GM12892 (cell line): ENCODE measurements around the gene PDZRN3.

Source experiments
- DNase-seq: peaks from one replicate; pipeline ENCODE4 v3.0.0; 2011; ENCODE audit not compliant: insufficient read length
- FAIRE-seq: peaks from 2 replicates; lab custom pipeline; 2011; peaks lifted over from hg19 to GRCh38; lab: Jason Lieb, UNC
- POLR2A ChIP-seq: IDR thresholded peaks from 2 replicates; pipeline ENCODE4 v1.6.1; 2011; ENCODE audit warnings: low read depth, low read length, control low read depth
- POLR2AphosphoS5 ChIP-seq: IDR thresholded peaks from 2 replicates; pipeline ENCODE4 v1.6.1; 2011; ENCODE audit warnings: low read depth, low read length, control low read depth
- TAF1 ChIP-seq: IDR thresholded peaks from 2 replicates; pipeline ENCODE4 v1.6.1; 2011; ENCODE audit warnings: low read depth, mild to moderate bottlenecking, control low read depth, low read length, borderline replicate concordance

The PDZRN3 gene

GRCh38 chr3:73561494-73561893 lies 63.2 kb downstream of the PDZRN3 start:
- DNase-seq: no peak
- FAIRE-seq: no peak
- no peak for TF ChIP-seq POLR2A
- TF ChIP-seq POLR2AphosphoS5: no peak
- no peak for TF ChIP-seq TAF1

DNA sequence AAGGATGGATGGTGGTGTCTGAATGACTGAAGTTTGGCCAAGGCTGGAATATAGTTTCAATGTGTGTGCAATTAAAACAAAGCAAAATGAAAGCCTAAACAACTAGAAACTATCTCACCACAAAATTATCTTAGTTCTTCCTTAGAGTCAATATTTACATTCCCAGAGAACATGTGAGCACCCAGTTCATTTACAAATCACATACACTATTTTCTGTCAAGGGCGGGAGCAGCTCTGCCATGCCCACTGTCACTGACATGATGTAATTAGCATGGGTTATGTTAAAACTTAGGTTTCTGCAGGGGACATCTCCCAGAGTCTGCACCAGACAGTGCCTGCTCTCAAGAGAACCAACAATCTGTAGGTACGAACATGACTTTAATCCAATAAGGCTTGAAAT lies 65.0 kb downstream of the PDZRN3 start:
- DNase-seq: no peak
- FAIRE-seq: no peak
- TF ChIP-seq TAF1 (no peak), POLR2AphosphoS5 (no peak), POLR2A (no peak)

- DNase-seq: no peak
- TF ChIP-seq TAF1 (no peak), POLR2A (no peak), POLR2AphosphoS5 (no peak)
- no peak for FAIRE-seq
Measured at GRCh38 chr3:73558727-73559075, 66.0 kb downstream of the PDZRN3 start.

DNA sequence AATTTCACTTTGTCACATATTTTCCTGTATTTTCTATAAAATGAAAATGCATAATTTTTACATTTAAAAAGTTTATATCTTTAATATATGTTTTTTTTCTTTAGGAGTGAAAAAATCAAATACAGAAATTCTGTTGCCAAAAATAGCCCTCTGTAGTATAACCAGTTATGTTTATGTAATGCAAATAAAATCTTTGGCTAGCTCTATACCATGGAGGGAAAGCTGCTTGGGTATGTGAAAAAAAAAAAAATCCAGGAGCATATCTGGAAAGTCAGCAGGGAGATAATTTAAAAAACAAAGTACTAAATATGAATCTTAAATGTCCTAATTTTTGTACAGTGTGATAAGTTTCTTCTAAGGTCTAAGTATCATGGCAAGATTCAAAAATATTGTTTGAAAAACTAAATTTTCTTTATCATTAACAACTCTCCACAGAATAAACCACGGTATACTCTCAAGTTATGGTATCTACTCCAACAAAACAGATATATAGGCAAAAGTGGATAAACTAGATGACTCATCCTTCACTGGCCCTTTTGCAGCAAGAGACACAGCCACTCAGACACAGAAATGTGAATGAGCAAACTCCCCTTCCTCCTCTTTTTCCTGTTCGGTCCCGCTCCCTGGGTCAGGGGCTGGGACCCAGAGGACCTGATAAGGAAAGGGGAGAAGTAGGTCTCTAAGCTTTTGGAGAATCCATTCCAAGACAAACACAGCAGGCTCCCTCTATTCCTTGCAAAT lies 66.6 kb downstream of the PDZRN3 start:
- DNase-seq: no peak
- no peak for FAIRE-seq
- no peak for TF ChIP-seq TAF1
- TF ChIP-seq POLR2AphosphoS5: no peak
- TF ChIP-seq POLR2A: no peak

- DNase-seq: no peak
- TF ChIP-seq TAF1: no peak
- no peak for TF ChIP-seq POLR2AphosphoS5
- no peak for TF ChIP-seq POLR2A
- FAIRE-seq: no peak
Measured at GRCh38 chr3:73556520-73557372, 68.0 kb downstream of the PDZRN3 start.

DNA sequence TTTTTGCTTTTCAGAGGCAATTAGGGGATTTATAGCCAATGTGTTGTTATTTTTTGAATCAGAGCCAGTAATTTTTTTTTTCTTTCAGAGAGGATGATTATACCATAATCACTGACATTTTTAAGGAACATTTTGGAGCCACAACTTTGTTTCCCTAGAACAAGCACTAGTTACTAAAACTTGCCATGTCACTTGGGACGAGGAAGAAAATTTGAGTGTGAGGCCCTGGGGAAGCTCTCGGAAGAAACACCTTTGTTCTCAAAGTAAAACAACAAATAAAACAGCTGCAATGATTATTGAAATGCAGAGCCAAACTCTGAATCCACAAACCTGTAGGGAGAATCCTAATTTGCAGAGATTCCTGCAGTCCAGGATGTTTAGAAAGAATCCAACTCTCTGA lies 69.7 kb downstream of the PDZRN3 start:
- no peak for DNase-seq
- TF ChIP-seq POLR2AphosphoS5 (no peak), POLR2A (no peak), TAF1 (no peak)
- no peak for FAIRE-seq

GRCh38 chr3:73552700-73553099 lies 72.0 kb downstream of the PDZRN3 start:
- no peak for TF ChIP-seq POLR2A
- no peak for TF ChIP-seq POLR2AphosphoS5
- TF ChIP-seq TAF1: no peak
- FAIRE-seq (no peak), DNase-seq (no peak)

GRCh38 chr3:73550032-73550431 lies 74.7 kb downstream of the PDZRN3 start:
- DNase-seq (no peak), FAIRE-seq (no peak)
- TF ChIP-seq POLR2A (no peak), TAF1 (no peak), POLR2AphosphoS5 (no peak)

DNA sequence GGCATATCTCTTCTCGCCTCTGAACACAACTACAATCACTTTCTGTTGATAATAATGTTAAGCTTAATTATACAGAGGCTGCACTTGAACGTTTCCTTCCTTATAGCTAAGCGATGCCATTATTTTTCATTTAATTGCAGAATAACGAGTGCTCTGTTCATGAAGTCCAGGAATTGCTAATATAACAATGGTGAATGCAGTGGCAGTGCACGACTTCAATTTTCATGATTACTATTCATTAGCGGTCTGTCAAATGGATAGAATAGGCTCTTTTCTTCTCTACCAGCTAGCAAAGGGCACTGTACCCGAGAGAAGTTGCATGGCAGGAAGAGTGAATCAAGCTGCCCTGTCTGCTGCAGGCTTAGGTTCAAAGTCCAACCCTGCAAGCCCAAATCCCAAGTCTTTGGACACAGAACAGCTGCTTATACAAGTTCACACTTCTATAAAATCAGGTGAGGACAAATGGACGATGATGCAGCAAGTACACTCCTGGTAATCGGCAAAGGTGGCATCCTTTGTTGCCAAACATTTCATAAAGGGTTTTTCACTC lies 75.6 kb downstream of the PDZRN3 start:
- FAIRE-seq (no peak), DNase-seq (no peak)
- TF ChIP-seq POLR2AphosphoS5 (no peak), TAF1 (no peak), POLR2A (no peak)

GRCh38 chr3:73548436-73548835 lies 76.3 kb downstream of the PDZRN3 start:
- TF ChIP-seq POLR2AphosphoS5 (no peak), POLR2A (no peak), TAF1 (no peak)
- no peak for FAIRE-seq
- DNase-seq: no peak

DNA sequence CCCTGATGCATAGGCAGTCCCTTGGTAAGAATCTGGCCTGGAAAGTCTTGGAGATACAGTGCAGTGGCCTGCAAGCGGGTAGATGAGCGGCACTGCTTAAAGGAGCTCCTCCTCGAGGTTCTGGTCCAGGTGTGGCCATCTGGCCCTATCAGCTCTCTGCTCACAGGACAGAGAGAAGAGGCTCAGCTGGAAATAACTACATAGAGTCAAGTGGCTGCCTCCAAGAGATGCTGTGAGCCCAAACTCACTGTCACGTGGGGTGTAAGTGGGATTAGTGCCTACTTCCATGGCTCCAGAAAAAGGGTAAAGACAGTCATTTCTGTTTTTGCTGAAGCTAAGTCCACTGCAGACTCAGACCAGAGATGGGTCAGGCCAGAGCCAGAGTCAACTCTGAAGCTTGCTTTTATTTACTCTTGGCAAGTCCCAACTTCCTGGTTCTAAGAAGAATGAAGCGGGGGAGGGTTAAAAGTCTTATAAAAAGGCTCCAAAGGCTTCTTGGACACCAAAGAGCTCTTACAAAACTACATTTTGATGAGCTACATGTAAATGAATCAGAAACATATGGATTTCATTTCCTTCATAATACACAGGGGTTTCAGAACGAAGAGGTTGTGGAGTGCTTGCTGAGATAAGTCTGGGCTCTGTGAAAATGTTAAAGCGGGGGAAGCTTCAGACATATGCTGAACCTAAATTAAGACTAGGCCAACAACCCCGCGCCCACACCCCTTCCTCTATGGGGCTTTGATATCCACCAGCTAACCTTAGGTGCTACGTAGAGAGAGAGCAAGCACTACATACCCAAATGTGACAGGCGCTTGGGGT lies 77.1 kb downstream of the PDZRN3 start:
- no peak for TF ChIP-seq POLR2AphosphoS5
- TF ChIP-seq TAF1: no peak
- no peak for TF ChIP-seq POLR2A
- FAIRE-seq: no peak
- DNase-seq: no peak
